ENCODE results near the gene COIL.
"Not testable (repeated sequence)": the region's sequence is repeated elsewhere in the genome, so short reads cannot be mapped to it uniquely, and the experiment has no call there.

COIL gene

GRCh38 chr17:56960596-56961538, at the start of gene COIL:
Gene COIL (minus strand): TSS chr17:56961050. CDS start chr17:56961019, 31 bp downstream.
- peak; percentile 94 for DNase-seq (ENCODE audit: low spot score)

GRCh38 chr17:57010487-57010886, 49.6 kb upstream of the COIL start:
- no peak for DNase-seq (ENCODE audit: low spot score)

- DNase-seq (ENCODE audit: low spot score), result peak; percentile 48
These were observed 49.0 kb upstream of the COIL start for GRCh38 chr17:57009737-57010445.

GRCh38 chr17:57008958-57009357, 48.1 kb upstream of the COIL start:
- no peak for DNase-seq (ENCODE audit: low spot score)

- DNase-seq (ENCODE audit: low spot score), result no peak
These were observed 45.2 kb upstream of the COIL start for GRCh38 chr17:57006040-57006439.

GRCh38 chr17:57004944-57005579, 44.2 kb upstream of the COIL start:
- DNase-seq (ENCODE audit: low spot score), result no peak

- no peak for DNase-seq (ENCODE audit: low spot score)
These were observed 42.1 kb upstream of the COIL start for GRCh38 chr17:57002904-57003303.

GRCh38 chr17:57001541-57001940, 40.7 kb upstream of the COIL start:
- no peak for DNase-seq (ENCODE audit: low spot score)

GRCh38 chr17:56997313-56997712, 36.5 kb upstream of the COIL start:
- DNase-seq (ENCODE audit: low spot score), result no peak

GRCh38 chr17:56995766-56996165, 34.9 kb upstream of the COIL start:
- no peak for DNase-seq (ENCODE audit: low spot score)

- DNase-seq (ENCODE audit: low spot score), result no peak
These were observed 33.4 kb upstream of the COIL start for GRCh38 chr17:56994009-56994792.

- no peak for DNase-seq (ENCODE audit: low spot score)
These were observed 31.5 kb upstream of the COIL start for GRCh38 chr17:56992364-56992763.

- DNase-seq (ENCODE audit: low spot score), result no peak
These were observed 28.2 kb upstream of the COIL start for GRCh38 chr17:56988901-56989572.

- no peak for DNase-seq (ENCODE audit: low spot score)
These were observed 26.5 kb upstream of the COIL start for GRCh38 chr17:56987283-56987834.

- DNase-seq (ENCODE audit: low spot score), result no peak
These were observed 24.7 kb upstream of the COIL start for GRCh38 chr17:56985371-56986162.

- DNase-seq (ENCODE audit: low spot score), result no peak
These were observed 22.5 kb upstream of the COIL start for GRCh38 chr17:56983366-56983765.

GRCh38 chr17:56982312-56982711, 21.5 kb upstream of the COIL start:
- no peak for DNase-seq (ENCODE audit: low spot score)

GRCh38 chr17:56980526-56980925, 19.7 kb upstream of the COIL start:
- DNase-seq (ENCODE audit: low spot score), result not testable (repeated sequence)

GRCh38 chr17:56979091-56979480, 18.2 kb upstream of the COIL start:
- no peak for DNase-seq (ENCODE audit: low spot score)

- DNase-seq (ENCODE audit: low spot score), result peak; percentile 3
These were observed 17.7 kb upstream of the COIL start for GRCh38 chr17:56978441-56979090.

All from CD4-positive, alpha-beta T cell treated with Interleukin-15 for 4 hours (primary cell).